Measurements from ENCODE around the gene IL18R1.

Gene IL18R1

DNA sequence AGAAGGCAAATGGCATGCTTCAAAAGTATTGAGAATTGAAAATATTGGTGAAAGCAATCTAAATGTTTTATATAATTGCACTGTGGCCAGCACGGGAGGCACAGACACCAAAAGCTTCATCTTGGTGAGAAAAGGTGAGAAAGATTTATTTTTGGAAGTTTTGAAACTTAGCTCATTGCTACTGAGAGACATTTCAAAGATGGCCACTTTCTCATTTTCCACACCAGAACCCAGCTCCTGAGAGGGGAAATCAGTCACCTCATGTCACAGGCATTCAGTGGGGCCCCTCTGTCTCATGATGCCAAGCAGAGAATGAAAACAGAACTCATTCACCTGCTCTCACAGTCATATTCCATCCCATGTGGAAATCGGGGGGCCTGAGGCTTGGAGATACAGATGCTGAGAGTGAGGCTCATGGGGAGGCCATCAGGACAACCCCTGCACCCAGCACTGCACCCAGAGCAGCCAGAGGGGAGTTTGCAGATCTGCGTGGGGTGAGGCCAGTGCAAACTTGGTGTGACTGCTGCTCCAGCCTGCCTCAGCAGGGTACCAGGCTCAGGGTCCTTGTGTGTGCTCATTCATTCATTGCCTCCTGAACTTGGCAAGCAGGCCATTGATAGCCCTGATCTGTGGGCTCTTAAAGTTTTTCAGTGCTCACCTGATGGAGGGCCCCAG lies 31.4 kb downstream of the IL18R1 start:
- no peak for DNase-seq (ENCODE audit: extremely low read depth in 1 of 2, low read depth in 1 of 2)

DNA sequence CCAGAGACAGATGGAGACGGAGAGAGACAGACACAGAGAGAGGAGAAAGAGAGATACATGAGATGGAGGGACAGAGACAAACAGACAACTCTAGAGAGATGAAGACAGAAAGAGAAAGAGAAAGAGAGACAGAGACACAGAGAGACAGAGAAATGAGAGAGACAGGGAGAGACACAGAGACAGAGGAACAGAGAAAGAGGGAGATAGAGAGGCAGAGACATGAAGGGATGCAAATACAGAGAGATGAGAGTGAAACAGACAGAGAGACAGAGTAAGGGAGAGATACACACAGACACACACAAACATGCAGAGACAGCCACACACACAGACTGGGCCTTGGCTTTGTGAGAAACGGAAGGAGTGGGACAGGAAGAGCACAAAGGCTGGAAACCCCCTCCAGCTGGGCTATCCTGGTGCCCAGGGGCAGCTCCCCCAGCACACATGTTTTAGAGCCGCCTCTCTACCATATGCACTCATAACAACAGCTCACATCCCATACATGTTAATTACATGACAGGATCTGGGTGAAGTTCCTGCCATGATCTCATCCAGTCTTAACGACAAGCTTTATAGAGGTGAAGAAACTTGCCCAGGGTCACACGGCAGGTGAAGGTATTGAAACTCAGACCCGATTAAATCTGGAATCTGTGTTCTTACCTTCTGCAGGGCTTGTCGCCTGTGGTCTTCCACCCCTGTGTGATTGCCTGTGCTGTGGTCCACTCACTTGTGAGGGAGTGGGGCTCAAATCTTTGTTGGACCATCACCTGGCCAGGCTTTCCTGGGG lies 32.4 kb downstream of the IL18R1 start:
- no peak for DNase-seq (ENCODE audit: extremely low read depth in 1 of 2, low read depth in 1 of 2)

DNA sequence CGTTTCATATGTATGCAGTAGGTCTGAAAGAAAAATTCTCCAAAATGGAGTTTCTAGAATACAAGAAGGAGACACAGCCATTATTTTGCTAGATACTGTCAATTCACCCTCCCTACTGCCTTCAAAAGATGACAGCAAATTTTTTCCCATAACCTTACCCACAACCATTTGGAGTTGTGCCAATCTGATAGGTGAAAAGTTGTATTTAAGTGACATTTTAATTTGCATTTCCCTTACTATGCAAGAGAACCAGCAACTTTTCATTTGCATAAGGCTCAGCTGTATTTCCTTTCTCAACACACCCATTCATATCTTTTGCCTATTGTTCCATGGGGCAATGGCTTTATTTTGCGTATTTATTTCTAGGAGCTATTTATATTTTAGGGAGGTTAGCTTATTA lies 36.0 kb downstream of the IL18R1 start:
- DNase-seq (ENCODE audit: extremely low read depth in 1 of 2, low read depth in 1 of 2): no peak

DNA sequence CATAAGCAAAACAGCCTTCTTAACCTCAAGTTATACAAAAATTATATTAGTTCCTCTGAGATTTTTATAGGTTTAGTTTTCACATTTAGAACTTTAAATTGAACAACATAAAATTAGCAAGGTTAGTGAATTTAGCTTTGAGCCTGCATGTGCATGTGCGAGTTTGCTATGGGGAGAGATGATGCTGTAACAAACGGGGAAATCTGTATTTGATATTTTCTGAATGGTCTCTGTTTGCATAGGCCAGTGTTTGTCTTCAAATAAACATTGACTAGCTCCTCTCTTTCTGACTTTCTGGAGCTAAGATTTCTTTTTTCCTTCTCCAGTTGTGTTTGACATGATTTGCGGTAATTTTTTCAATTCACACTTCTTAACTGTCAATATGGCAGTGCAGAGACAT lies 36.5 kb downstream of the IL18R1 start:
- no peak for DNase-seq (ENCODE audit: extremely low read depth in 1 of 2, low read depth in 1 of 2)

DNA sequence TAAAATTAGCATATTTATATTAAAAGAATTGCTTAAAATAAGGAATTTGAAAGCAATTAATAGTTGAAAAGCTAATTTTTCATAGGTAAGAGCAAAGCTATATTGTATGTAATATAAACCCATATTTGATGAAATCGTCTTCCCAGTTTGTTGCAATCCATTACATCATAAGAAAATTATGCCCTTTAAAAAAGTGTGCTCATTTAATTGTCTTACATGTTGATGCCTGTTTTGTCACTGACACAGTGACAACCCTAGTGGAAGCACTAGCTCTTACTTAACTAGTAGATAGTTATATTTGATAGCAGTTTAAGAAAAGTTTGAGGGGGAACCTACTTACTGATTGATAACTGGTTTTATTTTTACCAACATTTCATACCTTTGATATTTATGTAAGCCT lies 37.3 kb downstream of the IL18R1 start:
- no peak for DNase-seq (ENCODE audit: extremely low read depth in 1 of 2, low read depth in 1 of 2)

DNA sequence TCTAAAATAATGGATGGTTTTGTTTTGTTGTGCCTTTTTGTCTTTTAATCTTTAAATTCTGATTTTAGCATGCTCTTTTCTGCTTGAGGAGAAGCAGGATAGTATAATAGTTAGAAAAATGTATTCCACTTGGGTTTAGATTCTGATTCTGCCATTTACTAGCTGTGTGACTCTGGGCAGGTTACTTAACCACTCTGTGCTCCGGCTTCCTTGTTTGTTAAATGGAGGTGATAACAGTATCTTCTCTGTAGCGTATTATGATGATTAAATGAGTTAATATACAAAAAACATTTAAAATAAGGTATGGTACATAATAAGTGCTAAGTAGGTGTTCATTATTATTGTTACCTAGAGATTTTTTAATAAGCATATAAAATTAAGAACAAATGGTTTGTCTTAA lies 40.4 kb downstream of the IL18R1 start:
- no peak for DNase-seq (ENCODE audit: extremely low read depth in 1 of 2, low read depth in 1 of 2)

DNA sequence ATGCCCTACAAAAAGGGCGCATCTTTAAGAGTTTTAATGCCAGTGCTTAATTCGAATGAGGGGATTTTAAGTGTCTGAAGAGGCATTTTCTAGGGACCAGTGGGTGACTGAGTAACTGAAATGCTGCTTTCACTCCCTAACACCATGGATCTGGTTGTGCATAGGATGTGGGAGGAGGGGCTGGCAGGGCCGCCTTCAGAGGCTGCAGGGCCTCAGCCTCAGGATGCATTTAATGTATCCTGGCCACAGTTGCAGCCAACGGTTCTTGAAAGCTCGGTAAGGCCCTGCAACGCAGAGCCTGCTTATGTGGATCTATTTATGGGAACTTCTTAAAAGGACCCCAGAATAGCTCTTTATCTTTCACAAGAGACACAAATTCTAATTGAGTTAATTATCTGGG lies 41.6 kb downstream of the IL18R1 start:
- DNase-seq (ENCODE audit: extremely low read depth in 1 of 2, low read depth in 1 of 2): no peak

DNA sequence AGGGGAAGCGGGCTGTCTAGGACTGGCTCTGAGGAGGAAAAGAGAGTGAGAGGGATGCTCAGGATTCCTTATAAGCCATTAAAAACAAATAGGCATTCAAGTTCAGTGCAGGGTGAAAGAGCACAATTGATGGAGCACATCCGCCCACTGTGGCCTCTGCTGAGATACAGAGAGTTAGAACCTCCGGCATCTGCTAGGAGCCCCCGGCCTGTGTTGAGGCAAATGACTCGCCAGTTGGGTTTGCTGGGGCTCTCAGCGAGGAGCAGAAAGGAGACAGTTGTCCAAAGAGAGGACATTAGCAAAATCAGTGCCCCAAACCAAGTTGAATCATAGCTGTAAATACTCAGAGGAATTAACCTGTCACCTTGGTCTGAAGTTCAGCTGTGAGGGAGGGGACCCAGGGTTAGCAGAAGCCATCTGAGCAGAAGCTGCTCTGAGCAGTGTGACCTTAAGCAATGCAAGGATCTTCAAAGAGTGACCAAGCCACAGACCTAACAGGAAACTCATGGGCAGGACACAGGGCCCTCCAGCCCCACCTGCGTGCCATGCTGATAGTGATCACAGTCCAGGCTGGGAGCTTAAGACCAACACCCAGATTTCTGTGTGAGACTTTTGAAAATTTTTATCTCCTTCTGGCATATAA lies 44.0 kb downstream of the IL18R1 start:
- DNase-seq (ENCODE audit: extremely low read depth in 1 of 2, low read depth in 1 of 2): no peak

DNA sequence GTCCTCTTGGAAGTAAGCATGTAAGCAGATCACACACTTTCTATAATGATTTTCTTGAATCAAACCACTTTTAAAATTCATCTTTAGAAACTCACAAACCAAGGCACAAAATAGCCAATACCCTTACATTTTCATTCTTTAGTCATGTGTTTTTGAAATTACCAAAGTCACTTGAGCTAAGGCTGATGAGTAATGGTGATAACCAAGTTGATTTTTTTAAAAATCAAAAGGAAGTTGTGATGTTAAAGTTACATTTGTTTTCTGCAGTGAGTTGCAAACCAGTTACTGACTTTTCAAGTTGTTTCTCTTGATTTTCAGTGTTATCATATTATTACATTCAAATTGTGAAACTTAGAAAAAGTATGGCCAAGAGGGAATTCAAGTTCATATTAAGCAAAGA lies 45.9 kb downstream of the IL18R1 start:
- DNase-seq (ENCODE audit: extremely low read depth in 1 of 2, low read depth in 1 of 2): no peak

DNA sequence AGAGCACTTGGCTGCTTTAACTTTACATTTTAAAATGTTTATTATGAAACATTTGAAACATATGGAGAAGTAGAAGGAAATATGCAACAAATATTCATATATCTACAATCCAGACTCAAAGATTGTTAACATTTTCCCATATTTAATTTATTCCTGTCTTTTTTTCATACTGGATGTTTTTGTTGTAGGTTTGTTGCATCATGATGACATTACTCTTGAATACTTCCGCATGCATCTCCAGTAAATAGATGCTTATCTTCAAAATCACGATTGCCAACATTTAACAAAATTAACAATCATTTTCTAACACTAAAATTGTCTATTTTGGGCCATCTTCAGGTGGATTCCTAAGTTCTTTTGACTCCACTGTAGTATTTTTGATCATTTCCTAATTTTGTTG lies 46.3 kb downstream of the IL18R1 start:
- DNase-seq (ENCODE audit: extremely low read depth in 1 of 2, low read depth in 1 of 2): no peak

DNA sequence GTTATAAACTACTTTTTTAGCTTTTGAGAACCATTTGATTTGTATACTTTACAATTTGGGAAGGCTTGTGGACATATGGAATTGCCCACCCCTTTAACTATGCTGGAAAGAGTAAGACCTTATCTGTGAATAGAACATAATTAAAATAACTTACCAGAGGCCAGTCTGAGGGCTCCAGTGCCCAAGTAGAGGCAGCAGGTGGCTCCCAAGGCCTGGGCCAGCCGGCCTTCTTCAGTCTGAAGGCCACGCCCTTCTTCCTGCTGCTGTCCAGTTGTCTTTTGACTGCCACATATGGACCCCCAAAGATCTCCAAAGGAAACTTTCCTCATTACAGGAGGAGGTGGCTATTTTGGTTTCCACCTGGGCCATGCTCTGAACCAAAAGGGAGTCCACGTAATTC lies 55.4 kb downstream of the IL18R1 start:
- no peak for DNase-seq (ENCODE audit: extremely low read depth in 1 of 2, low read depth in 1 of 2)

DNA sequence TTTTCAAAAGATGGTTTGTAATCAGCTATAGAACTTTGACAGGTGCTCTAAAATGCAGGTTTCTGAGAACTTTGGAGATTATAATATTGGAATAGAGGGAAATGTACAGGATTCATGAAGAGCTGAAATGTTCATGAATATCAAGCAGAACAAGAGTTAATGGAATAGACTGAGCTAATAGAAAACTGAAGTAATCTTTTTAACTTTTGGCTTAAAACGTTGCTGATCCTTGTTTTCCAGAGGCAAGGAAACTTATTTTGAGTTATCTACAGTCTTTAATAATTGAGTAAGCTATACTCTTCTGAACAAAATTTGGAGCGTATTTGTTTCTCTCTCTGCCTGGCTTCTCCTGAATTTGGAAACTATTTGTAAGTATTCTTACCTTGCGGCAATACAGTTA lies 56.6 kb downstream of the IL18R1 start:
- no peak for DNase-seq (ENCODE audit: extremely low read depth in 1 of 2, low read depth in 1 of 2)

DNA sequence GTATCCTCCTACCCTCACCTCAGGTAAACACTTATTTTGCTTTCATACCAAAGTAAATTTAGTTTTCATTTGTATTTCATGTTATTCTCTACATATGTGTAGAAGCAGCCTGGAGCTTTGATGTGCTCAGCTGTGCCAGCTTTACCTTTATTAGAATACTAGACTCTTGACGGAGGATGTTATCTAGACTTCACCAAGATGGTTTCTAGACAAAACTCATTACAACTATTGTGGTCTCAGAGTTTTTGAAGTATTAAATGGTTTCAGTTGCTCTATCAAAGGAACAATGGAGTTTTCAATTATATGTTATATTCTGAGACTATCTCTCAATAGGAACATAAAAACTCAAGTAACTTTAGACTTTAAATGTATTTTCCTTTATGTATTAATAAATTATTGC lies 62.4 kb downstream of the IL18R1 start:
- DNase-seq (ENCODE audit: extremely low read depth in 1 of 2, low read depth in 1 of 2): no peak

DNA sequence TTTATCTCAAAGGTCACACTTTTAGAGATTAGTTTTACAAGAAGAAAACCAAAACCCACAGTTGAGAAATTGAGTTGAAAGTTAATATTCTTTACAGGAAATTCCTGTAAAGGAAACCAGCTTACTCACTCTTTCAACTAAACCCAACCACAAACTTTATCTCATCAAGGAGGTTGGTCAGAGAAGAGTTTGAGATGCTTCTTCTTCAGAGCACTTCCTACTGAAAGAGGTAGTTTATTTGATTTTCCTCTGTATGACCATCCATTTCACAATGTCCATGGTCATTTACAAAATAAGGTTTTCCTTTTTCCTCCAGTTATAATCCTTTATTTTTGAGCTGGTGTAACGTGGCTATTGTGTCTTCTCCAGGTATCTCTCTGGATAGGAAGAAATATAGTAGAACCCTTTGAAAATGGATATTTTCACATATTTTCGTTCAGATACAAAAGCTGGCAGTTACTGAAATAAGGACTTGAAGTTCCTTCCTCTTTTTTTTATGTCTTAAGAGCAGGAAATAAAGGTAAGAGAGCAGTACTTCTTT lies 62.9 kb downstream of the IL18R1 start:
- no peak for DNase-seq (ENCODE audit: extremely low read depth in 1 of 2, low read depth in 1 of 2)

DNA sequence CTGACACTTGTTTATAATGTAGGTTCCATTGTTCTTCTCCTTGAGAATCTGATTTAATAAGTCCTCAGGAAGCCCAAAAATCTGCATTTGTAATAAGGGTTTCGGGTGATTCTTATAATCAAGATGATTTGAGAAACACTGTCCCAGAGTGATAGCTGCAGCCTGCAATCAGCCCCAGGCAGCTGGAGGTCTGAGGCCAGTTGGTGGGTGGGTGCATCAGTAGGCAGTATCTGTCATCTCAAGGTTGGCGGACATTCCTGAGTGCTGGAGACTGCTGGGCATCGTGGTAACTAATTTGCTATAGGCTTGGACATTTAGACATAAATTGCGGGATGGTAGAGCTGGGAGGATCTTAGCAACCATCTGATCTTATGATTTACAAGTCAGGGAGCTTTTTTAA lies 64.7 kb downstream of the IL18R1 start:
- DNase-seq (ENCODE audit: extremely low read depth in 1 of 2, low read depth in 1 of 2): no peak

DNA sequence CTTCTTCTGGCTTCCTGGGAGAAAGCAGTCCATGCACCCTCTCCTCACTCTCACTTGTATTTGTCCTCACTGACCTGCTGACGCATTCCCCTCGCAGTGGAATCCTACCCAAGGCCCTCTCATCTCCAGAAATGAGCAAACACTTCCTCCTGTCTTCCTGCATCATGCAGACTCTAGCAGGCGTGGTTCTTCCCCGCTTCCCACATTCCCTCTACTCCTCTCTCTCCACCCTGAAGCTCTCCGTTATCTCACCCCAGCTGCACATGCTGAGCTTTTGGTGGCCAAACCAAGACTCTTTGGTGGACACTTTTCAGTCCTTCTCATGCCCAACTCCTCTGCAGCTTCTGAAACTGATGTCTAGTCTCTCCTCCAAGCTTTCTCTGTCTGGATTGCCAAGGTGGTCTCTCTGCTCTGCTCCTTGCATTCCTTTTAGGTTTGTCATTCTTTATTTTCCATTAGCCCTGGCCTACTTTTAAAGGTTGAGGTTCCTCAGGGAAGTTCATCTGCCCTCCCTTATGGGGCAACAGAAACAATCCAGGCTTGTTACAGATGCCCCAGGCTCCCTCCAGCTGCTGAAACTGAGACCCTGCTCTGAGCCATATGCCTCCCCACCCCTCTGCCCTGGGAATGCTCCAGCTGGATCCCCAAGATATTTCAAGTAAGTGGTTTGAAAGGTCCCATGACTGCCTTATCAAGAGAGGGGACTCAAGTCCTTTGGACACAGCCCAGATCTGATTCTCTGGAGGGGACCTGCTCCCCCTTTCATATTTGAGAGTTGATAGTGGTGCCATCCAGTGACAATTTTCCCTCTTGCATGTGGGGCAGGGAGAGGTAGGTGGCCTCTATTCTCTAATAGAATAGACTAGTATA lies 66.5 kb downstream of the IL18R1 start:
- no peak for DNase-seq (ENCODE audit: extremely low read depth in 1 of 2, low read depth in 1 of 2)

DNA sequence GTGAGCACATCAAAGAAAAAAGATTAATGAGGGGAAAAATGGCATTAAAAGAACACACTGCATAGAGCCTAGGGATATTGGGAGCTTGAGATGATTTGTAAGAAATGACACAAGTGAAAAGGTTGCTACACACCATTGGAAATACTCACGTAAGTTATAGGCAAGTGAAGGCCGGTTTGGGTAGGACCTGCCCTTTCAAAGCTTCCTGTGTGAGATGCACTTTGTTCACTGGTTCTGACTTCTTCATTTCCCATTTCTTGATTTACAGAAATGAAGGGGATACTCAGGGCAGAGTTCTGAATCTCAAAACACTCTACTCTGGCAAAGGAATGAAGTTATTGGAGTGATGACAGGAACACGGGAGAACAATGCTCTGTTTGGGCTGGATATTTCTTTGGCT lies 67.3 kb downstream of the IL18R1 start, which contains the start of gene IL18RAP:
Gene IL18RAP, plus strand, starts transcription at position 251 of the 400 bp plus-strand sequence. Its CDS starts 118 bp downstream, at position 369.
- DNase-seq (ENCODE audit: extremely low read depth in 1 of 2, low read depth in 1 of 2): no peak

DNA sequence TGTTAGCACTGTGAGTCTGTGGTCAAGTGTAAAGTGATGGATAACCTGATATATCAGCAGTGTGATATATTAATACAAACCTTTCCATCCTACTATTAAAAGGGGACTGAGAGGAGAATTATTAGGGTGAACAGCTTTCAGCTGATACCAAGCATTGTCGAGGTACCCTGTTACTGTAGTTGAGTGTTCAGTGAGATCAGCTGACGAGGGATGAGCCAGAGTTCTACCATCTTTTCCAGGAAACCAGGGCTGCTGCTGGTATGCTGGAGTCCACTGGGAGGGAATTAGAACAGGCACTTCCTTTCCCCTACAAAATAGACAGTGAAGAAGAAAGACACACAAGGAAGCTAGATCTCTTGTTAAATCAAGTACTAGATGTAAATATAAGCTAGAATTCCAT lies 67.8 kb downstream of the IL18R1 start:
- DNase-seq (ENCODE audit: extremely low read depth in 1 of 2, low read depth in 1 of 2): no peak

DNA sequence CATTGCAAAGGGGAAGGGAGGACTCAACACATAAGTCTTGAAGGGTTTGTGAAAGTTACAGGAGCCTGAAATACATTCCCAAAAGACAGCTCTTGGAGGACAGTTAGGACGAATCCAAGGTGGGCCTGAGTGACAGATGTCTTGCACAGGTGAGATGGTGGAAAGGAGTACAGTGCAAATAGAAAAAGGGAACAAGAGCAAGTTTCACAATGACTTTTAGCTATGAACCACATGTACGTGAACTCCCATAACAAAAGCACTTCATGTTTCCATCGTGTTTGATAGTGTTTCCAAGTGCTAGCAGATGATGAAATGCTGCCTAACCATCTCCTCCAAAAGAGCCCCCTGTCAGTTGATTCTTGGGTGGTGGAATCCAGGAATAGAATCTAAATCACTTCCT lies 69.2 kb downstream of the IL18R1 start:
- no peak for DNase-seq (ENCODE audit: extremely low read depth in 1 of 2, low read depth in 1 of 2)

DNA sequence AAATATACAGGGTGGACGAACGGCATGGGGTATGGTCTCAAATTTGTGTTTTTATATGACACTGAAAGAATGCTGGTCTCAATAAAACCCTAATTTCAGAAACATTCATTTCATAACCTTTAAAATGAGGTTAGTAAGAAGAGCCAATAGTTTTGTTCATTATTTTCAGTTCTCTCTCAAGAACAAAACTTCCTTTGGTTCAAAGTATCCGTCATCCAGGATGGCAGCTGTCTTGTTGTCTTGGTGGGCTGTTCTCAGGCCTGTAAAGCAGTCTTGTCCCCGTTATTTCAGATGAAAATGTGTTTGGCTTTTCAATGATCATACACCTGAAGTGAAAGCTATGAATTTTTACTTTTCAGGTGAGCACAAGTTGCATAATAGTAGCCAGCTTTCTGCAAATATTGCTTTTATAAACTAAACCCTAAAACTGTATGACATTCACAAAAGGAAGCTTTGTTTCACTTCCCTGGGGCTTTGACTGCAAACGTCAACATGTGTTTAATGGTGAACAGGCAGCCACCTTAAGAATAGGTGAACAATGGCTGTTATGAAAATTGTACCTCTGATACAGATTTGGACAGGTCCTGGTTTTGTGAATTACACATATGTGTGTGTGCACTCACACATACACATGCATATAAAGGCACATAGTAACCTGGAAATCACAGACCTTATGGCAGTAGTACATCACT lies 70.0 kb downstream of the IL18R1 start:
- no peak for DNase-seq (ENCODE audit: extremely low read depth in 1 of 2, low read depth in 1 of 2)

Measured in activated CD8-positive, alpha-beta memory T cell treated with anti-CD3 and anti-CD28 coated beads for 1 hour (primary cell).